RWPE2 (cell line): ENCODE measurements around the gene CHST7.

Experiments used
- ATAC-seq: fragments of 200-7000 bp; cut with Tn5 transposase; 3 replicates; pipeline ENCODE4 v1.9.1; 2021; ENCODE audit warnings: low read depth
- DNase-seq: peaks from one replicate; pipeline ENCODE4 v3.0.0-alpha.2; 2020; ENCODE audit warnings: low spot score
- H3K27ac ChIP-seq: fragments of 450-650 bp; 2 replicates; pipeline ENCODE4 v1.5.1; 2017; ENCODE audit warnings: mild to moderate bottlenecking; ENCODE audit not compliant: poor library complexity, severe bottlenecking
- H3K27me3 ChIP-seq: fragments of 250-450 bp; sonication (Bioruptor Pico); 2 replicates; pipeline ENCODE4 v1.5.1; 2021; ENCODE audit warnings: mild to moderate bottlenecking, moderate library complexity; ENCODE audit not compliant: insufficient read depth, poor library complexity, severe bottlenecking
- H3K36me3 ChIP-seq: fragments of 250-450 bp; sonication (Bioruptor Pico); 2 replicates; pipeline ENCODE4 v1.5.1; 2020; ENCODE audit warnings: low read depth, mild to moderate bottlenecking, moderate library complexity
- H3K4me1 ChIP-seq: fragments of 250-450 bp; sonication (Bioruptor Pico); 2 replicates; pipeline ENCODE4 v1.5.1; 2021; ENCODE audit warnings: mild to moderate bottlenecking, moderate library complexity; ENCODE audit not compliant: insufficient read depth, poor library complexity, severe bottlenecking
- H3K4me3 ChIP-seq: fragments of 250-450 bp; sonication (Bioruptor Pico); 2 replicates; pipeline ENCODE4 v1.5.1; 2021; ENCODE audit warnings: mild to moderate bottlenecking, moderate library complexity; ENCODE audit not compliant: severe bottlenecking
- H3K9me3 ChIP-seq: fragments of 250-450 bp; sonication (Bioruptor Pico); 2 replicates; pipeline ENCODE4 v1.5.1; 2021; ENCODE audit warnings: mild to moderate bottlenecking, moderate library complexity; ENCODE audit not compliant: severe bottlenecking
- CTCF ChIP-seq: fragments of 450-650 bp; IDR thresholded peaks from one replicate; pipeline ENCODE4 v1.5.1; 2017; ENCODE audit warnings: mild to moderate bottlenecking, moderate library complexity; ENCODE audit not compliant: poor library complexity, severe bottlenecking

The CHST7 gene

GRCh38 chrX:46636223-46636622 lies 62.7 kb downstream of the CHST7 start:
- Histone ChIP-seq H3K4me1 (peaks cover 9% of the 10 kb centered on the region), H3K36me3 (no peaks in the 10 kb centered on the region), H3K9me3 (no peaks in the 10 kb centered on the region), H3K27me3 (no peaks in the 10 kb centered on the region), H3K27ac (no peak overlapping the region), H3K4me3 (no peak overlapping the region)
- ATAC-seq (no peak), DNase-seq (no peak)
- TF ChIP-seq CTCF, result no peak

GRCh38 chrX:46637938-46638337 lies 64.4 kb downstream of the CHST7 start:
- peak; percentile 41; the same call in 1 of the 3 replicates for ATAC-seq
- H3K36me3 ChIP-seq, result 0 out of 2 replicates have a peak, but pooled peaks cover 3% of the 10 kb centered on the region
- H3K4me1 ChIP-seq, result peaks cover 9% of the 10 kb centered on the region
- no peak overlapping the region for H3K4me3 ChIP-seq
- no peaks in the 10 kb centered on the region for H3K27me3 ChIP-seq
- no peaks in the 10 kb centered on the region for H3K9me3 ChIP-seq
- no peak overlapping the region for H3K27ac ChIP-seq
- DNase-seq, result no peak
- no peak for TF ChIP-seq CTCF

- DNase-seq (no peak), ATAC-seq (peak; percentile 44; the same call in 1 of the 3 replicates)
- Histone ChIP-seq H3K9me3 (no peaks in the 10 kb centered on the region), H3K27ac (no peak overlapping the region), H3K36me3 (0 out of 2 replicates have a peak, but pooled peaks cover 3% of the 10 kb centered on the region), H3K4me3 (no peak overlapping the region), H3K27me3 (no peaks in the 10 kb centered on the region), H3K4me1 (peaks cover 9% of the 10 kb centered on the region)
- TF ChIP-seq CTCF, result peak; percentile 45
These were observed 68.6 kb downstream of the CHST7 start for GRCh38 chrX:46642145-46642544.

GRCh38 chrX:46643636-46644035 lies 70.1 kb downstream of the CHST7 start:
- DNase-seq, result no peak
- Histone ChIP-seq H3K4me3 (no peak overlapping the region), H3K4me1 (no peaks in the 10 kb centered on the region), H3K9me3 (no peaks in the 10 kb centered on the region), H3K27me3 (no peaks in the 10 kb centered on the region), H3K36me3 (0 out of 2 replicates have a peak, but pooled peaks cover 3% of the 10 kb centered on the region), H3K27ac (no peak overlapping the region)
- no peak for ATAC-seq
- TF ChIP-seq CTCF, result no peak

GRCh38 chrX:46645614-46646013 lies 72.0 kb downstream of the CHST7 start:
- Histone ChIP-seq H3K36me3 (0 out of 2 replicates have a peak, but pooled peaks cover 3% of the 10 kb centered on the region), H3K27ac (no peak overlapping the region), H3K27me3 (no peaks in the 10 kb centered on the region), H3K4me3 (no peak overlapping the region), H3K9me3 (no peaks in the 10 kb centered on the region), H3K4me1 (no peaks in the 10 kb centered on the region)
- ATAC-seq (no peak), DNase-seq (no peak)
- no peak for TF ChIP-seq CTCF
